Measurements from ENCODE around the gene COL5A1.
"Not testable (repeated sequence)": the region's sequence is repeated elsewhere in the genome, so short reads cannot be mapped to it uniquely, and the experiment has no call there.

COL5A1 gene

GRCh38 chr9:134663084-134663483 is 21.5 kb downstream of the COL5A1 start:
- intact Hi-C loops (cut with DNase I) = no loop called here
- peak in 2 of 42 donors; percentile 12 to 22 for DNase-seq

GRCh38 chr9:134663753-134664415 is 22.3 kb downstream of the COL5A1 start:
- intact Hi-C loops (cut with DNase I) = no loop called here
- DNase-seq = peak in 2 of 42 donors; percentile 11 to 19

- intact Hi-C loops (cut with DNase I) = no loop called here
- peak in 2 of 42 donors; percentile 3 to 7 for DNase-seq
Measured at GRCh38 chr9:134664446-134664845, 22.8 kb downstream of the COL5A1 start.

- DNase-seq = peak in 2 of 42 donors; percentile 9
- intact Hi-C loops (cut with DNase I) = no loop called here
Measured at GRCh38 chr9:134666208-134666607, 24.6 kb downstream of the COL5A1 start.

GRCh38 chr9:134666831-134667230 is 25.2 kb downstream of the COL5A1 start:
- DNase-seq = no peak
- intact Hi-C loops (cut with DNase I) = no loop called here

- DNase-seq; intact Hi-C loops (cut with DNase I): not testable (repeated sequence)
Measured at GRCh38 chr9:134668977-134669376, 27.4 kb downstream of the COL5A1 start.

- peak in 1 of 42 donors; percentile 1 for DNase-seq
- intact Hi-C loops (cut with DNase I) = no loop called here
Measured at GRCh38 chr9:134669399-134669955, 27.9 kb downstream of the COL5A1 start.

GRCh38 chr9:134670042-134670525 is 28.5 kb downstream of the COL5A1 start:
- intact Hi-C loops (cut with DNase I) = no loop called here
- DNase-seq = no peak

- DNase-seq = peak in 1 of 42 donors; percentile 4
Measured at GRCh38 chr9:134670851-134671281, 29.3 kb downstream of the COL5A1 start.

GRCh38 chr9:134671341-134672113 is 29.9 kb downstream of the COL5A1 start:
- intact Hi-C loops (cut with DNase I) = no loop called here
- DNase-seq = no peak

More at GRCh38 chr9:134670851-134671281, 29.3 kb downstream of the COL5A1 start:
- intact Hi-C loops (cut with DNase I) = no loop called here

GRCh38 chr9:134676361-134676760 is 34.8 kb downstream of the COL5A1 start:
- DNase-seq = no peak
- intact Hi-C loops (cut with DNase I) = no loop called here

GRCh38 chr9:134676886-134677285 is 35.3 kb downstream of the COL5A1 start:
- no peak for DNase-seq
- intact Hi-C loops (cut with DNase I) = no loop called here

- intact Hi-C loops (cut with DNase I) = no loop called here
- DNase-seq = no peak
Measured at GRCh38 chr9:134677743-134678142, 36.1 kb downstream of the COL5A1 start.

- intact Hi-C loops (cut with DNase I) = no loop called here
- no peak for DNase-seq
Measured at GRCh38 chr9:134678206-134678605, 36.6 kb downstream of the COL5A1 start.

GRCh38 chr9:134678666-134679443 is 37.3 kb downstream of the COL5A1 start:
- no peak for DNase-seq

GRCh38 chr9:134679616-134680392 is 38.2 kb downstream of the COL5A1 start:
- intact Hi-C loops (cut with DNase I) = no loop called here
- DNase-seq = no peak

More at GRCh38 chr9:134678666-134679443, 37.3 kb downstream of the COL5A1 start:
- intact Hi-C loops (cut with DNase I) = no loop called here

- no peak for DNase-seq
- intact Hi-C loops (cut with DNase I) = no loop called here
Measured at GRCh38 chr9:134680393-134681060, 38.9 kb downstream of the COL5A1 start.
